Mesenchymal stem cell (in vitro differentiated cells and primary cell): ENCODE data around the gene TTC16.
A peak's percentile ranks its signal among the peaks of the same experiment; 100 is the strongest.

Experiments
- DNase-seq: peaks from one replicate; pipeline ENCODE4 v3.0.0-alpha.2; 2013
- H2AFZ ChIP-seq: one replicate; pipeline ENCODE4 v1.6.1; 2013; ENCODE audit warnings: low read depth, mild to moderate bottlenecking, control low read depth, inconsistent platforms, low read length, moderate library complexity
- H2AK5ac ChIP-seq: 2 replicates; pipeline ENCODE4 v1.6.1; 2013; ENCODE audit warnings: low read length, moderate library complexity, mild to moderate bottlenecking, inconsistent platforms; ENCODE audit not compliant: severe bottlenecking
- H2BK120ac ChIP-seq: one replicate; pipeline ENCODE4 v1.6.1; 2013; ENCODE audit warnings: low read depth, mild to moderate bottlenecking, inconsistent platforms, low read length, moderate library complexity
- H2BK12ac ChIP-seq, 2 experiments: one replicate each; pipeline ENCODE4 v1.6.1; 2013; ENCODE audit warnings: inconsistent platforms in 2 of 2, low read length in 2 of 2, mild to moderate bottlenecking in 2 of 2, moderate library complexity in 2 of 2, control low read depth in 1 of 2
- H2BK15ac ChIP-seq: one replicate; pipeline ENCODE4 v1.6.1; 2013; ENCODE audit warnings: mild to moderate bottlenecking, low read depth, inconsistent platforms; ENCODE audit not compliant: poor library complexity, severe bottlenecking
- H2BK5ac ChIP-seq: 2 replicates; pipeline ENCODE4 v1.6.1; 2013; ENCODE audit warnings: low read depth, mild to moderate bottlenecking, low read length, control low read depth, inconsistent platforms; ENCODE audit not compliant: poor library complexity, severe bottlenecking
- H3K14ac ChIP-seq, 2 experiments: one replicate each; pipeline ENCODE4 v1.6.1; 2013; ENCODE audit warnings: inconsistent platforms in 2 of 2, low read length in 2 of 2, control low read depth in 1 of 2, mild to moderate bottlenecking in 1 of 2, moderate library complexity in 1 of 2
- H3K18ac ChIP-seq, 2 experiments: one replicate each; pipeline ENCODE4 v1.6.1; 2013; ENCODE audit warnings: inconsistent platforms in 2 of 2, low read length in 2 of 2, control low read depth in 1 of 2, low read depth in 1 of 2, mild to moderate bottlenecking in 1 of 2
- H3K23ac ChIP-seq, 2 experiments: one replicate each; pipeline ENCODE4 v1.6.1; 2013; ENCODE audit warnings: inconsistent platforms in 2 of 2, low read length in 2 of 2, mild to moderate bottlenecking in 2 of 2, moderate library complexity in 2 of 2, control low read depth in 1 of 2
- H3K27ac ChIP-seq: 2 replicates; pipeline ENCODE4 v1.5.1; 2013; ENCODE audit warnings: mild to moderate bottlenecking, moderate library complexity, low read length, control low read depth, inconsistent platforms; ENCODE audit not compliant: poor library complexity, severe bottlenecking
- H3K27me3 ChIP-seq, 2 experiments: 2 replicates each; pipeline versions ENCODE4 v1.6.1 to v1.7.0; 2013; ENCODE audit warnings: low read length in 2 of 2, mild to moderate bottlenecking in 2 of 2, moderate library complexity in 2 of 2, control low read depth in 1 of 2, inconsistent platforms in 1 of 2; ENCODE audit not compliant: control insufficient read depth in 1 of 2, insufficient read depth in 1 of 2
- H3K36me3 ChIP-seq, 2 experiments: 2 replicates each; pipeline versions ENCODE4 v1.6.1 to v1.7.0; 2013; ENCODE audit warnings: low read length in 2 of 2, control low read depth in 1 of 2, inconsistent platforms in 1 of 2, low read depth in 1 of 2, mild to moderate bottlenecking in 1 of 2; ENCODE audit not compliant: insufficient read depth in 2 of 2, control insufficient read depth in 1 of 2
- H3K4ac ChIP-seq, 2 experiments: one replicate each; pipeline ENCODE4 v1.6.1; 2013; ENCODE audit warnings: inconsistent platforms in 2 of 2, low read length in 2 of 2, mild to moderate bottlenecking in 2 of 2, moderate library complexity in 2 of 2, control low read depth in 1 of 2, low read depth in 1 of 2
- H3K4me1 ChIP-seq: 2 replicates; pipeline ENCODE4 v1.6.1; 2013; ENCODE audit warnings: low read depth, low read length, control low read depth; ENCODE audit not compliant: control insufficient read depth, insufficient read depth
- H3K4me2 ChIP-seq: 2 replicates; pipeline ENCODE4 v1.6.1; 2013; ENCODE audit warnings: low read length, mild to moderate bottlenecking, inconsistent platforms; ENCODE audit not compliant: poor library complexity, severe bottlenecking
- H3K4me3 ChIP-seq, 2 experiments: 2 replicates each; pipeline versions ENCODE4 v1.5.1 to v1.7.0; 2013; ENCODE audit warnings: low read length in 2 of 2, mild to moderate bottlenecking in 2 of 2, control low read depth in 1 of 2, low read depth in 1 of 2; ENCODE audit not compliant: insufficient read depth in 1 of 2
- H3K79me1 ChIP-seq: replicated peaks from 2 replicates; pipeline ENCODE4 v1.6.1; 2013; ENCODE audit warnings: mild to moderate bottlenecking, control low read depth, low read length, inconsistent platforms; ENCODE audit not compliant: poor library complexity, severe bottlenecking
- H3K9ac ChIP-seq: 2 replicates; pipeline ENCODE4 v1.7.0; 2013; ENCODE audit warnings: mild to moderate bottlenecking, low read length, moderate library complexity
- H3K9me3 ChIP-seq: 2 replicates; pipeline ENCODE4 v1.7.0; 2013; ENCODE audit warnings: mild to moderate bottlenecking, low read length; ENCODE audit not compliant: control insufficient read depth
- H4K8ac ChIP-seq: one replicate; pipeline ENCODE4 v1.6.1; 2013; ENCODE audit warnings: inconsistent platforms, mild to moderate bottlenecking, low read length, moderate library complexity
- H4K91ac ChIP-seq: one replicate; pipeline ENCODE4 v1.6.1; 2013; ENCODE audit warnings: mild to moderate bottlenecking, low read length, inconsistent platforms
- WGBS: methylation state at CpG from one replicate; pipeline ENCODE4 v1.1.7; 2013; ENCODE audit warnings: mixed read lengths; 5-methylcytosine and 5-hydroxymethylcytosine counted together

TTC16 gene

GRCh38 chr9:127730799-127731410 is 15.0 kb downstream of the TTC16 start:
- no peak overlapping the region for H3K4me2 ChIP-seq
- H2AK5ac ChIP-seq = no peak overlapping the region
- no peak overlapping the region for H3K14ac ChIP-seq
- H2AFZ ChIP-seq = no peak overlapping the region
- peaks cover 9% of the 10 kb centered on the region for H3K79me1 ChIP-seq
- H2BK120ac ChIP-seq = no peak overlapping the region
- 95% methylated on average over 9 of the region's 9 CpGs for WGBS
- no peak overlapping the region for H2BK15ac ChIP-seq
- H3K9me3 ChIP-seq = no peaks in the 10 kb centered on the region
- no peak overlapping the region for H3K9ac ChIP-seq
- H3K27me3 ChIP-seq = no peaks in the 10 kb centered on the region
- no peak overlapping the region for H2BK12ac ChIP-seq
- no peak overlapping the region for H3K4me3 ChIP-seq
- DNase-seq = no peak
- H2BK5ac ChIP-seq = no peak overlapping the region
- H4K91ac ChIP-seq = no peak overlapping the region
- peaks cover 18 to 30% of the 10 kb centered on the region in 2 experiments for H3K36me3 ChIP-seq
- H3K4me1 ChIP-seq = peaks cover 10% of the 10 kb centered on the region
- no peak overlapping the region for H4K8ac ChIP-seq
- H3K27ac ChIP-seq = no peak overlapping the region
- no peak overlapping the region for H3K4ac ChIP-seq
- H3K23ac ChIP-seq = no peak overlapping the region
- H3K18ac ChIP-seq = no peak overlapping the region

DNA sequence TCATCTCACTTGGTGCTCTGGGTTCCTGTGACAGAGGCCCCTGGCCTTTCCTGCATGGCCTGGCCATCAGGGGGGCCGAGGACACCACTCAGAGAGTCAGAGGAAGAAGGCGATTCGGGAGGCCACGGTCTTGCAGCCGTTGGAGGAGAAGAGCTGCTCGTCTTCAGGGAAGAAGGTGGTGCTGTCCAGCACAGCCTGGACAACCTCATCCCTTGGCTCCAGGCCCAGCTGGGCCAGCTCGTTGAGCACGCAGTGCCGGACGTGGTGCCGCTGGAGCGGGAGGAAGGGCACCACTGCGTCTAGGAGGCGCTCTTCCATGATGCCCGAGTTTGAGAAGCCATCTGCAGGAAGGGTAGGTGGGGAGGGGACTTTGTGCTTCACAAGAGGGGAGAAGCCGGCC is 16.1 kb downstream of the TTC16 start:
- no peaks in the 10 kb centered on the region for H3K27me3 ChIP-seq
- H2AK5ac ChIP-seq = no peak overlapping the region
- no peak overlapping the region for H4K8ac ChIP-seq
- H3K23ac ChIP-seq = no peak overlapping the region
- H3K79me1 ChIP-seq = peaks cover 9% of the 10 kb centered on the region
- H3K4me3 ChIP-seq = no peak overlapping the region
- DNase-seq = no peak
- H3K9me3 ChIP-seq = no peaks in the 10 kb centered on the region
- H2BK12ac ChIP-seq = no peak overlapping the region
- no peak overlapping the region for H2BK120ac ChIP-seq
- H3K14ac ChIP-seq = no peak overlapping the region
- H3K4ac ChIP-seq = no peak overlapping the region
- no peak overlapping the region for H3K4me2 ChIP-seq
- no peak overlapping the region for H3K18ac ChIP-seq
- peaks cover 10% of the 10 kb centered on the region for H3K4me1 ChIP-seq
- peaks cover 18 to 30% of the 10 kb centered on the region in 2 experiments for H3K36me3 ChIP-seq
- 89% methylated on average over 16 of the region's 16 CpGs for WGBS
- no peak overlapping the region for H2BK5ac ChIP-seq
- no peak overlapping the region for H2BK15ac ChIP-seq
- no peak overlapping the region for H3K27ac ChIP-seq
- H2AFZ ChIP-seq = no peak overlapping the region
- no peak overlapping the region for H4K91ac ChIP-seq
- H3K9ac ChIP-seq = no peak overlapping the region

DNA sequence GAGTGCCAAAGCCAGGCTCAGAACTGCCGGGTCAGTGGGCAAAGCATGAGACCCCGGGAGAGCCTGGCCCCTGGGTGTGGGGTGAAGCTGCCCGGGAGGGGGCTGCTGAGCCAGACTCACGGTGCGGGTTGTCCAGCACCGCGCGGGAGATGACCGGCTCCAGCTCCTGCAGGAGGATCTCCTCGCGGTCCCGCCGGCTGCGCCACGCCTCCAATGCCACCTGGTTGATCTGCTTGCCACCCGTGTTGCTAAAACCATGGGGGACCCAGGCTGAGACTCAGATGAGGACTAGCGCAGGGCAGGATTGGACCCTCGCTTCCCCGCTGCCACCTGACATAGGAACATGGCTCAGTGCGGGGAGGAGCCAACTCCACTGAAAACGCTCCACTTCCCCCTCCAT is 16.6 kb downstream of the TTC16 start:
- H3K4ac ChIP-seq = no peak overlapping the region
- no peak overlapping the region for H3K23ac ChIP-seq
- H4K8ac ChIP-seq = no peak overlapping the region
- H2BK120ac ChIP-seq = no peak overlapping the region
- H3K9ac ChIP-seq = no peak overlapping the region
- H3K14ac ChIP-seq = no peak overlapping the region
- peaks cover 18 to 30% of the 10 kb centered on the region in 2 experiments for H3K36me3 ChIP-seq
- no peaks in the 10 kb centered on the region for H3K9me3 ChIP-seq
- no peak for DNase-seq
- H3K79me1 ChIP-seq = peaks cover 9% of the 10 kb centered on the region
- H3K27me3 ChIP-seq = no peaks in the 10 kb centered on the region
- no peak overlapping the region for H4K91ac ChIP-seq
- H3K4me1 ChIP-seq = peaks cover 10% of the 10 kb centered on the region
- no peak overlapping the region for H2AFZ ChIP-seq
- no peak overlapping the region for H3K27ac ChIP-seq
- 99% methylated on average over 21 of the region's 21 CpGs for WGBS
- H3K18ac ChIP-seq = no peak overlapping the region
- H2AK5ac ChIP-seq = no peak overlapping the region
- H3K4me2 ChIP-seq = no peak overlapping the region
- no peak overlapping the region for H2BK15ac ChIP-seq
- H2BK12ac ChIP-seq = no peak overlapping the region
- no peak overlapping the region for H2BK5ac ChIP-seq
- H3K4me3 ChIP-seq = no peak overlapping the region

DNA sequence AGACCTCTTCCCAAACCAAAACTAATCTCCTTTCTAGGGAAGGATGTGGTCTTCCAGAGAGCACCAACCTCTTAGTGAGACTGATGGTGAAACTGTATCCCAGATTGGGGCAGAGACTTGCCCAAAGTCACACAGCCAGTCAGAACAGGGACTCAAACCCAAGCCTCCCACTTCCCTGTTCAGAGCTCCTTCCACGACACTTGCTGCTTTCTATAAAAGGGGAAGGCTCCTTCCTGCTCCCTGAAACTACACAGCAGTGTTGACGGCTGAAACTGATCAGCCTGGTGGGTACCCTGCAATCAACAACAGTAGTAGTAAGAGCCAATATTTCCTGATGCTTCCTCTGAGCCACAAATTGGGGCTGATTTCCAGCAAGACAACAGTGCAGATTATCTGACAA is 17.7 kb downstream of the TTC16 start:
- no peak overlapping the region for H2BK15ac ChIP-seq
- H2AFZ ChIP-seq = no peak overlapping the region
- H3K27ac ChIP-seq = no peak overlapping the region
- 94% methylated on average over 2 of the region's 2 CpGs for WGBS
- no peak overlapping the region for H3K18ac ChIP-seq
- H3K79me1 ChIP-seq = peaks cover 9% of the 10 kb centered on the region
- no peak overlapping the region for H3K14ac ChIP-seq
- no peak overlapping the region for H2BK120ac ChIP-seq
- peaks cover 18 to 30% of the 10 kb centered on the region in 2 experiments for H3K36me3 ChIP-seq
- H2BK5ac ChIP-seq = no peak overlapping the region
- no peak overlapping the region for H4K91ac ChIP-seq
- no peak overlapping the region for H4K8ac ChIP-seq
- no peak overlapping the region for H2BK12ac ChIP-seq
- no peaks in the 10 kb centered on the region for H3K9me3 ChIP-seq
- H3K4me3 ChIP-seq = peak overlapping the region in 1 of 2 experiments; percentile 87
- peaks cover 10% of the 10 kb centered on the region for H3K4me1 ChIP-seq
- no peak overlapping the region for H3K23ac ChIP-seq
- H3K4ac ChIP-seq = no peak overlapping the region
- peaks cover 0 to 6% of the 10 kb centered on the region in 2 experiments for H3K27me3 ChIP-seq
- H3K4me2 ChIP-seq = no peak overlapping the region
- peak overlapping the region; percentile 86 for H3K9ac ChIP-seq
- H2AK5ac ChIP-seq = no peak overlapping the region
- no peak for DNase-seq
